ENCODE data around the gene RYR1.
"Not testable (repeated sequence)": the region's sequence is repeated elsewhere in the genome, so short reads cannot be mapped to it uniquely, and the experiment has no call there.

RYR1 gene

DNA sequence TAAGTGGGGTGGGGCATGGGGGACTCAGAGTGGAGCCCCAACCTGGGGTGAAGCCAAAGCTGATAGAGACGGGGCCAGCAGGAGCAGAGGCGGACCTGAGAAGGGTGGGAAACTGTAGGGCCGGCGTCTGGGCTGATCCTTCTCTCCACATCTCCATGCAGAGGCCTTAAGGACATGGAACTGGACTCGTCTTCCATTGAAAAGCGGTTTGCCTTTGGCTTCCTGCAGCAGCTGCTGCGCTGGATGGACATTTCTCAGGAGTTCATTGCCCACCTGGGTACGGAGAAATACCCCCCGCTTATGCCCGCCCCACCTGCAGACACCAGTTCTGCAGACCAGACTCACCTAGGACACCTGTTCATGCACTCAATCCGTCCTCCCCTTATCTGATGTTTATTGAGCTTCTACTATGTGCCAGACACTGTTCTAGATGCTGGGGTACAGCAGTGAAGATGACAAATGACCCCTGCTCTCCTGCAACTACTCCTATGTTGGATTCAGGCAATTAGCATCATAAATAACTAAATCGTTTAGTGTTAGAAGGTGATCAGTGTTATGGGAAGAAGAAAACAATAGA lies 74.1 kb downstream of the RYR1 start:
- DNase-seq, result no peak
- intact Hi-C loops (cut with DNase I), result no loop called here

DNA sequence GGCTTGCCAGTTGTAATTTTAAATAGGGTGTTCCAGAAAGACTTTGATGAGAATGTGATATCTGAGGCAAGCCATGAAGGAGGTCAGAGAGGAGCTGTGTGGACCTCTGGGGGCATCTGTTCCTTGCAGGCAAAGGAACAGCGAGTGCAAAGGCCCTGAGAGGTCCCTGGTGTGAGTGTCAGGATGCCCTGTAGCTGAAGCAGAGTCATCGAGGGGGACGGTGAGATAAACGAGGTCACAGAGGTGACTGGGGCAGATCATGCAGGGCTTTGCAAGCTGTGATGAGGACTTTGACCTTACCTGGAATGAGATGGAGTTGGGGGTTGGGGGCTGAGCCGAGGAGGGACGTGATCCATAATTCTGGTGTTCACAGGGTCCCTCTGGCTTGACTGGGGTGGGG lies 75.0 kb downstream of the RYR1 start:
- DNase-seq, result no peak
- intact Hi-C loops (cut with DNase I), result no loop called here

GRCh38 chr19:38509027-38509426 lies 75.5 kb downstream of the RYR1 start:
- intact Hi-C loops (cut with DNase I), result no loop called here
- DNase-seq, result no peak

DNA sequence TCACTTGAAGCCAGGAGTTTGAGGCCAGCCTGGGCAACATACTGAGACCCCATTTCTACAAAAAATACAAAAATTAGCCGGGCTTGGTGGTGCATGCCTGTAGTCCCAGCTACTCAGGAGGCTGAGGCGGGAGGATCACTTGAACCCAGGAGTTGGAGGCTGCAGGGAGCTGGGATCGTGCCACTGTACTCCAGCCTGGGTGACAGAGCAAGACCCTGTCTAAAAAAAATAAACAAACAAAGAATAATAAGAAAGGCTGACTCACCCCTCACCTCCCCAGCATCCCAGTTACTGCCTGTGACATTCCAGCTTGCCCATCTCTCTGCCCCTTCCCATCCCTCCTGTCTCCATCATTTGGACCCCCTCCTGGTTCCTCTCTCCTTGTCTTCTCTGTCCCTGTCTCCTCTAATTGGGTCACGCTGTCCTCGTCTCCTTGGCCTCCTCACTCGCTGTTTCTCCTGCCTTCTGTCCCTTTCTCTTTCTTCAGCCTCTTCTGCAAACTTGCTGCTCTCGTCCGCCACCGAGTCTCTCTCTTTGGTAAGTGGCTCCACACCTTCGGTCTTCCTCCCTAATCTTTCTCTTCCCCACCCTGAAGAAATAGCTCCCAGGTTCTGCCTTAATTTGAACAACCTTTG lies 77.7 kb downstream of the RYR1 start:
- DNase-seq, result no peak
- intact Hi-C loops (cut with DNase I), result loop anchor here (10.0 kb wide), 1 partner anchor 124 kb away; no protein-coding TSS in a partner anchor

DNA sequence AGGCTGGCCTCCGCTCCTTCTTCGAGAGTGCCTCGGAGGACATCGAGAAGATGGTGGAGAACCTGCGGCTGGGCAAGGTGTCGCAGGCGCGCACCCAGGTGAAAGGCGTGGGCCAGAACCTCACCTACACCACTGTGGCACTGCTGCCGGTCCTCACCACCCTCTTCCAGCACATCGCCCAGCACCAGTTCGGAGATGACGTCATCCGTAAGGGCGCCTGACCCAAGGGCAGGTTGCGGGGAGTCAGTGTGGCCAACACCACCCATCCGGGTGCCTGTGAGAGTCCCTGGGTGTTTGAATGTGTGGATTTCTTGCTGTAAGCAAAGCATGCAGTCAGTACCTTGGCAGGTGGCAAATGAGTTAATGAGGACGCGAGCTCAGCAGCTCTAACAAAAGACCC lies 78.8 kb downstream of the RYR1 start:
- DNase-seq, result no peak
- intact Hi-C loops (cut with DNase I), result loop anchor here (10.0 kb wide), 1 partner anchor 123 kb away; no protein-coding TSS in a partner anchor

GRCh38 chr19:38513156-38513555 lies 79.7 kb downstream of the RYR1 start:
- intact Hi-C loops (cut with DNase I), result loop anchor here (10.0 kb wide), 1 partner anchor 122 kb away; no protein-coding TSS in a partner anchor
- DNase-seq, result not testable (repeated sequence)

- DNase-seq, result no peak
- intact Hi-C loops (cut with DNase I), result loop anchor here (10.0 kb wide), 1 partner anchor 121 kb away; no protein-coding TSS in a partner anchor
Measured at GRCh38 chr19:38513762-38514167, 80.3 kb downstream of the RYR1 start.

DNA sequence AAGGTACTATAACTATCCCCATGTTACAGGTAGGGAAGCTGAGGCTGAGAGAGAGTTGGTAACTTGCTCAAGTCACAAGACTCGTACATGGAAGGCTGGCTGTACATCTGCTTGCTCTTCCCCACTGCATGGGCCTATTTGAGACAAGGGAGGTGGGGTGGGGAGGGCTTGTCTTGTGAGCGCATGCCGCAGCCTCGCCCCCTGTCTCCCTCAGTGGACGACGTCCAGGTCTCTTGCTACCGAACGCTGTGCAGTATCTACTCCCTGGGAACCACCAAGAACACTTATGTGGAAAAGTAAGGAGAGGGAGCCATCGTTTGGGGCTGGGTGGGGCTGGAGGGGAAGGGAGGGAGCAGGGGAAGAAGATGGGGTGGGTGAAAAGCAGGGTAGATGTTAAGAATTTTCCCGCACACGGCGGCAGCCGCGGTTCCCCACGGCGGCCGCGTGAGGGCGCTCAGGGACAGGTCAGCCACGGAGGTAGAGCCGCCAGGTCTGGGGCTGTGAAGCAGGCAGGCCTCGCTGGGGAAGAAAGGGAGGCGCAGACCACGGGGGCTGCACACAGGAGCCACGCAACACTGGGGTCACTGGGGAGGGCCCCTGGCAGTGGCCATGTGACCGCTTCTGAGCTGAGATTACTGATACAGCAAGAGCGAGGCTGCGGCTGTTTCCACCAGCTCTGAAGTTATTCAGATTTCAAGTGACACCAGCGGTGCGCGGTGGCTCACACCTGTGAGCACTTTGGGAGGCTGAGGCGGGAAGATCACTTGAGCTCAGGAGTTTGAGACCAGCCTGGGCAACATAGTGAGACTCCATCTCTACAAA lies 81.5 kb downstream of the RYR1 start:
- peak; percentile 55 to 96 (median 72) for DNase-seq
- intact Hi-C loops (cut with DNase I), result loop anchor here (10.0 kb wide), 1 partner anchor 120 kb away; no protein-coding TSS in a partner anchor

- intact Hi-C loops (cut with DNase I), result loop anchor here (10.0 kb wide), 1 partner anchor 119 kb away; no protein-coding TSS in a partner anchor
- peak in 5 of 10 donors; percentile 19 to 89 (median 28) for DNase-seq
Measured at GRCh38 chr19:38515896-38516295, 82.4 kb downstream of the RYR1 start.

- intact Hi-C loops (cut with DNase I), result loop anchor here (10.0 kb wide), 1 partner anchor 118 kb away; no protein-coding TSS in a partner anchor
Measured at GRCh38 chr19:38516802-38517201, 83.3 kb downstream of the RYR1 start.

DNA sequence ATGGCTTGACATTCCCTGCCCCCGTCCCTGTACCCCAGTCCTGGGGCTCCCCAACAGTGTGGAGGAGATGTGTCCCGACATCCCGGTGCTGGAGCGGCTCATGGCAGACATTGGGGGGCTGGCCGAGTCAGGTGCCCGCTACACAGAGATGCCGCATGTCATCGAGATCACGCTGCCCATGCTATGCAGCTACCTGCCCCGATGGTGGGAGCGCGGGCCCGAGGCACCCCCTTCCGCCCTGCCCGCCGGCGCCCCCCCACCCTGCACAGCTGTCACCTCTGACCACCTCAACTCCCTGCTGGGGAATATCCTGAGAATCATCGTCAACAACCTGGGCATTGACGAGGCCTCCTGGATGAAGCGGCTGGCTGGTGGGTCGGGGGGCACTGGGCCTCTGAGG lies 83.8 kb downstream of the RYR1 start:
- peak in 2 of 10 donors; percentile 48 to 63 for DNase-seq
- intact Hi-C loops (cut with DNase I), result loop anchor here (10.0 kb wide), 1 partner anchor 117 kb away; no protein-coding TSS in a partner anchor

More at GRCh38 chr19:38516802-38517201, 83.3 kb downstream of the RYR1 start:
- DNase-seq, result no peak

DNA sequence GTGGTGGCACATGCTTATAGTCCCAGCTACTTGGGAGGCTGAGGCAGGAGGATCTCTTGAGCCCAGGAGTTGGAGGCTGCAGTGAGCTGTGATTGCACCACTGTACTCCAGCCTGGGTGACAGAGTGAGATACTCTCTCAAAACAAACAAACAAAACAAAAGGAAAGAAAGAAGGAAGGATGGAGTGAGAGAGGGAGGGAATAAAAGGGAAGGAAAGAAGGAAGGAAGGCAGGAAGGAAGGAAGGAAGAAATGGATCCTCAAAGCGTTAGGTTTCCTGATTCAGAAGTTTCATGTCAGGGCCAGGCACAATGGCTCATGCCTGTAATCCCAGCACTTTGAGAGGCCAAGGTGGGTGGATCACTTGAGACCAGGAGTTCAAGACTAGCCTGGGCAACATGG lies 84.5 kb downstream of the RYR1 start:
- intact Hi-C loops (cut with DNase I), result loop anchor here (10.0 kb wide), 1 partner anchor 117 kb away; no protein-coding TSS in a partner anchor

GRCh38 chr19:38519168-38519567 lies 85.7 kb downstream of the RYR1 start:
- peak in 2 of 10 donors; percentile 35 to 66 for DNase-seq
- intact Hi-C loops (cut with DNase I), result loop anchor here (10.0 kb wide), 1 partner anchor 116 kb away; no protein-coding TSS in a partner anchor

More for the DNA sequence above, 84.5 kb downstream of the RYR1 start:
- DNase-seq, result not testable (repeated sequence)

- intact Hi-C loops (cut with DNase I), result loop anchor here (10.0 kb wide), 1 partner anchor 115 kb away; no protein-coding TSS in a partner anchor
- DNase-seq, result peak in 2 of 10 donors; percentile 9 to 25
Measured at GRCh38 chr19:38519988-38520387, 86.5 kb downstream of the RYR1 start.

GRCh38 chr19:38522915-38523314 lies 89.4 kb downstream of the RYR1 start:
- intact Hi-C loops (cut with DNase I), result no loop called here

GRCh38 chr19:38523319-38523718 lies 89.8 kb downstream of the RYR1 start:
- DNase-seq, result no peak
- intact Hi-C loops (cut with DNase I), result no loop called here

More at GRCh38 chr19:38522915-38523314, 89.4 kb downstream of the RYR1 start:
- peak in 2 of 10 donors; percentile 17 to 47 for DNase-seq

GRCh38 chr19:38524369-38524768 lies 90.9 kb downstream of the RYR1 start:
- intact Hi-C loops (cut with DNase I), result no loop called here
- peak in 3 of 10 donors; percentile 59 to 83 (median 79) for DNase-seq

GRCh38 chr19:38524994-38525634 lies 91.6 kb downstream of the RYR1 start:
- DNase-seq, result peak in 3 of 10 donors; percentile 28 to 77 (median 67)
- intact Hi-C loops (cut with DNase I), result no loop called here

GRCh38 chr19:38526430-38526829 lies 92.9 kb downstream of the RYR1 start:
- intact Hi-C loops (cut with DNase I), result no loop called here
- peak in 2 of 10 donors; percentile 22 to 26 for DNase-seq

Measured in posterior cingulate gyrus (tissue), 11 donors.